ENCODE results near the gene SFXN4. TPM values are rescaled to one million over a fixed set of nuclear protein-coding genes. Genes with fewer than 3 reads are reported as not detected.

Gene SFXN4
- total RNA-seq, 3 donors from 2014 or later (not counting 1 experiment from before 2014, with no cell fraction given) = 5.5 to 13.7 (median 8.1) TPM

GRCh38 chr10:119131512-119132240, 33.8 kb downstream of the SFXN4 start:
- intact Hi-C loops (cut with micrococcal nuclease) = loop anchor here (5.0 kb wide), 1 partner anchor 176 kb away; no protein-coding TSS in a partner anchor
- ATAC-seq (peak; percentile 78 to 84 (median 83)), DNase-seq (peak in 1 of 2 donors; percentile 68)
- Mint-ChIP-seq H3K27ac (peak overlapping the region; percentile 94 to 96), H3K4me3 (peak overlapping the region; percentile 95), H3K27me3 (ENCODE audit: low read depth in 2 of 2) (no peaks in the 10 kb centered on the region), H3K4me1 (peaks cover 30% of the 10 kb centered on the region in 2 donors), H3K9me3 (no peaks in the 10 kb centered on the region), H3K36me3 (peaks cover 14% of the 10 kb centered on the region)
- Histone ChIP-seq H3K9me3 (ENCODE audit: control insufficient read depth, insufficient read depth, low read length) (no peaks in the 10 kb centered on the region), H3K36me3 (ENCODE audit: control insufficient read depth, insufficient read depth, low read length) (peaks cover 29% of the 10 kb centered on the region), H3K27me3 (ENCODE audit: control insufficient read depth, insufficient read depth, low read length) (no peaks in the 10 kb centered on the region), H3K27ac (ENCODE audit: low read length) (peak overlapping the region; percentile 81), H3K4me1 (ENCODE audit: control insufficient read depth, insufficient read depth, low read length) (peaks cover 29% of the 10 kb centered on the region), H3K4me3 (ENCODE audit: low read length) (peak overlapping the region; percentile 39)
- no peak for TF ChIP-seq CTCF (IDR thresholded peaks at IDR 0.05)
- WGBS (ENCODE audit: insufficient coverage) = 2% methylated on average over 7 of the region's 10 CpGs

GRCh38 chr10:119129721-119130120, 35.8 kb downstream of the SFXN4 start:
- Histone ChIP-seq H3K36me3 (ENCODE audit: control insufficient read depth, insufficient read depth, low read length) (peaks cover 35% of the 10 kb centered on the region), H3K9me3 (ENCODE audit: control insufficient read depth, insufficient read depth, low read length) (no peaks in the 10 kb centered on the region), H3K27ac (ENCODE audit: low read length) (no peak overlapping the region), H3K4me1 (ENCODE audit: control insufficient read depth, insufficient read depth, low read length) (peaks cover 24% of the 10 kb centered on the region), H3K4me3 (ENCODE audit: low read length) (no peak overlapping the region), H3K27me3 (ENCODE audit: control insufficient read depth, insufficient read depth, low read length) (no peaks in the 10 kb centered on the region)
- Mint-ChIP-seq H3K27ac (peak overlapping the region in 1 of 2 donors; percentile 94), H3K9me3 (no peaks in the 10 kb centered on the region), H3K36me3 (peaks cover 22% of the 10 kb centered on the region), H3K4me3 (no peak overlapping the region), H3K27me3 (ENCODE audit: low read depth in 2 of 2) (no peaks in the 10 kb centered on the region), H3K4me1 (peaks cover 23 to 24% of the 10 kb centered on the region in 2 donors)
- intact Hi-C loops (cut with micrococcal nuclease) = loop anchor here (5.0 kb wide), 1 partner anchor 178 kb away; no protein-coding TSS in a partner anchor
- ATAC-seq (no peak), DNase-seq (no peak)
- no peak for TF ChIP-seq CTCF (IDR thresholded peaks at IDR 0.05)
- WGBS (ENCODE audit: insufficient coverage) = 93% methylated on average over 2 of the region's 4 CpGs

GRCh38 chr10:119125942-119126341, 39.6 kb downstream of the SFXN4 start:
- Histone ChIP-seq H3K27me3 (ENCODE audit: control insufficient read depth, insufficient read depth, low read length) (no peaks in the 10 kb centered on the region), H3K4me3 (ENCODE audit: low read length) (no peak overlapping the region), H3K27ac (ENCODE audit: low read length) (no peak overlapping the region), H3K4me1 (ENCODE audit: control insufficient read depth, insufficient read depth, low read length) (peaks cover 8% of the 10 kb centered on the region), H3K9me3 (ENCODE audit: control insufficient read depth, insufficient read depth, low read length) (no peaks in the 10 kb centered on the region), H3K36me3 (ENCODE audit: control insufficient read depth, insufficient read depth, low read length) (peaks cover 40% of the 10 kb centered on the region)
- ATAC-seq = no peak
- no peak for TF ChIP-seq CTCF (IDR thresholded peaks at IDR 0.05)
- Mint-ChIP-seq H3K4me1 (peaks cover 6 to 7% of the 10 kb centered on the region in 2 donors), H3K4me3 (no peak overlapping the region), H3K36me3 (peaks cover 22% of the 10 kb centered on the region), H3K27me3 (ENCODE audit: low read depth in 2 of 2) (no peaks in the 10 kb centered on the region), H3K9me3 (no peaks in the 10 kb centered on the region), H3K27ac (no peak overlapping the region)
- no peak for DNase-seq
- intact Hi-C loops (cut with micrococcal nuclease) = no loop called here
- WGBS (ENCODE audit: insufficient coverage) = 100% methylated on average over 2 of the region's 2 CpGs
